ENCODE data around the gene GRK3.

Gene GRK3

DNA sequence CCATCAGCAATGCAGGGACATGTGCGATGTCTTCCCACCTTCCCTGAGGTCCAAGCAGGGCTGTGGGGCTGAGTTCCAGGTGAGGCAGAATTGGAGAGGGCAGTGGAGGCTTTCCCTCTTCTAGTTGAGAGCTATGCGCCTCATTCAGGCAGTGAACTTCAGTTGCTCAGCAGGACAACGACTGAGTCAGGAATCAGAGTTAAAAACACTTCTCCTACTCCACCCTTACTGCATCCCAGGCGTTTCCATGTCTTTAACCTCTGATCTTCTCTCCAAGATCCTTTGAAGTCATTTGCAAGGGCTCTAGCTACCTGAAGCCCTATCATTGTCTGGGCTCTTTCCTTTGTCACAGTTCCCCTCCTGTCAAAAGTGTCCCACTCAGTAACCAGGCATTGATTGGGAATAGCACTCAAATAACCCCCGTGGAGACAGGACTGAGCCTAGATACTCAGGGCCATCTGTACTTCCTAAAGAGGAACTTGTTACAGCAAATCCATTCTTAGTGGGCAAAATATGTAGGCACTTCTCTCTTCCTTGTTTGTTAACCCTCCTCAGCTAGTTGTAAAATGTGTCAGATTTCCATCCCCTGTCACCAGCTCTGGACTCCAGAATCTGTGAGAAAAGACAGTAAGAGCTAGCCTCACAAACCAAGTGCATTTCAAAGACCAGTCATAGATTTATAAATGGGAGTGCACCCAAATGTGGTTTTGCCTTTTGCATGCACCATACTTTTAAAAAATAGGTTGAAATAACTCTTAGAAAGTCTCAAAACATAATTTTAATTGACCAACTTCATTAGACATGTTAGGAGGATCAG, 105.0 kb downstream of the GRK3 start:
- no peak for DNase-seq

GRCh38 chr22:25670070-25670461, 105.6 kb downstream of the GRK3 start:
- DNase-seq: no peak

- no peak for DNase-seq
Observed at GRCh38 chr22:25672289-25673084, 108.0 kb downstream of the GRK3 start.

DNA sequence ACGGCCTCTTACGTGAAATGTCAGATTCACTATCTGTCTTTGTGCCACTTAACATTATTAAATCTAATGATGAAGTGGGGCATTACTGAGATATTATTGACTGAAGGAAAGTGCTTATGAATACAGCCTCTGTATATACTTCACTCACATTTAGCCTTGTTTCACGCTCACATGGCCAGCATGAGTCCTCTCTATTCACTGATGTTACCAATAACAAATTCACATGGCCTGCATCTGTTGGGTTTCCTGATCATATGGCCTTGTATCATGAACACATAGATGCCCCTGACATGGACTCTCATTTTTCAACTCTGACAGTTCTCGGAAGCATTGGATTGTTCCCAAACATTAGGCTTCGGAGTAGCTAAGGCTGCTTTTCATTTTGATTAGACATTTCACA, 109.2 kb downstream of the GRK3 start:
- DNase-seq: no peak

DNA sequence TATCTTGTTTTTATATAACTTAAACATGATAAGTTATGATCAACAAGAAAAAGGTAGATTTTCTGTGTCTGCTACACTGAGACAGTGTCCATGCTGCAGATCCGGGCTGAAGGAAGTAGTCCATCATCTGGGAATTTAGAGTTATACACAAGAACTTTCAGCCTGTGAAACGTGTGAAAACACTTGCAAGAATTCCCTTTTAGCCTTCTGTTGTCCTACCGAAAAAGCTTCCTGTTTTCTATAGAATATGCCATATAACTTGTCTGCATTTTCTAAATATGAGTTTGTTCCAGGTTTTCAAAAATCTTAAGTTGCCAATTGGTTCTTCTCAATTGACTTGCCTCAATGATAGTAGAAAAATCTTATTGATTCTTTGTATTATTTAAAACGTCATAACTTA, 113.2 kb downstream of the GRK3 start:
- no peak for DNase-seq

DNA sequence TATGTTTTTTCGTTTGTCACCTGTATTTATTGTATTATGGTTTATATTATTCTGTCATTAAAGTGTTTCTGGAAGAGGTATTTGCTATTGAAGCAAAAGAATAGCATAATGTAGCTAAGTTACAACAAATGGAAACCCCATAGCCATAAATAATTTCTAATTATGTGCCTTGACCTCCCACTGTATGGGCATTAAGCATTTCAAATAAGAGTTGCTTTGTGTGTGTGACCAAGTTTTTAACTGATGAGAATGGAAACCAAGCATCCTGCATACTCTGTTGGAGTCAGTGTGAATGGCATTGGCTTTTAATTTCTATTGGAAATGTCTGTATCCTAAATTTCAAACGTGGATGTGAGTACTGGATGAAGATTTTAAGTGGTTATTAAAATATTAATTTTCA, 115.6 kb downstream of the GRK3 start:
- DNase-seq: no peak

DNA sequence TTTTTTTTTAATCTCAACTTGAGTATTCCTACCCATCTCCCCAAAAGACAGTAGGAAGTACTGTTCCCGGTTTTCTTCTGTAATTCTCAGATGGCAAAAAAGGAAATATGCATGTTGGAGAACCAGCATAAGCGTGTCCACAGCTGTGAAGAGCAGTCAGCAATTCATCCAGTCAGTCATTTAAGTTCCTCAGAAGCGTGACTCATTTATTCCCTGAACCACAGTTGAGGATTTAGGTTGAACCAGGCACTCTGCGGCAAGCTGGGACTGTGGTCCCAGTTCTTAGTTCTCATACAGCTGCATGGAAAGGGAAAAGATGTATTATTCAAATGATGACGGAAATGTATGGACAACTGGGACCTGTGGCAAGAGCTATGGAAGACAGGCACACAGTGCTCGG, 116.5 kb downstream of the GRK3 start:
- no peak for DNase-seq

- DNase-seq: no peak
Observed at GRCh38 chr22:25682109-25682508, 117.6 kb downstream of the GRK3 start.

DNA sequence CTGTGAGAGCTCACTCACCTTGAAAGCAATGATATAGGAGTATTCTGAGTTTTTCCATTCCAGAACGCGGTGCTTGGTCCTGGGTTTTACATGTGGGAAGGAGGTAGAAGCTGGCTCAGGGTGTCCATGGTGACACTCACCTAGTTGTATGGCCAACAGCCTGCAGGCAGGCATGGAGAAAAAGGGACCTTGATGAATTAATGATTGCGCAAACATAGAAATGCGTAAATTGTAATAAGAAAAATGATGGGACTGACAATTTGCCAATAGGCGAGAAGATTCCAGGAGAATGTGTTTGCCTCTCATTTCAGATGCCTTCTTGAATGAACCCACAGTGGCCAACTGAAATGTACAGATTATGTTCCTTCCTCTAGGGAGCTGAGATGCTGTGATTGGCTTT, 124.2 kb downstream of the GRK3 start:
- no peak for DNase-seq

GRCh38 chr22:25689631-25690030, 125.2 kb downstream of the GRK3 start:
- DNase-seq: no peak

- no peak for DNase-seq
Observed at GRCh38 chr22:25690798-25691197, 126.3 kb downstream of the GRK3 start.

- DNase-seq: no peak
Observed at GRCh38 chr22:25692397-25693267, 128.2 kb downstream of the GRK3 start.

- DNase-seq: no peak
Observed at GRCh38 chr22:25693268-25693565, 128.7 kb downstream of the GRK3 start.

- no peak for DNase-seq
Observed at GRCh38 chr22:25694196-25694907, 129.9 kb downstream of the GRK3 start.

- DNase-seq: no peak
Observed at GRCh38 chr22:25695146-25695545, 130.7 kb downstream of the GRK3 start.

- no peak for DNase-seq
Observed at GRCh38 chr22:25696763-25697162, 132.3 kb downstream of the GRK3 start.

GRCh38 chr22:25697181-25697664, 132.7 kb downstream of the GRK3 start:
- DNase-seq: no peak

- no peak for DNase-seq
Observed at GRCh38 chr22:25697978-25698377, 133.5 kb downstream of the GRK3 start.

DNA sequence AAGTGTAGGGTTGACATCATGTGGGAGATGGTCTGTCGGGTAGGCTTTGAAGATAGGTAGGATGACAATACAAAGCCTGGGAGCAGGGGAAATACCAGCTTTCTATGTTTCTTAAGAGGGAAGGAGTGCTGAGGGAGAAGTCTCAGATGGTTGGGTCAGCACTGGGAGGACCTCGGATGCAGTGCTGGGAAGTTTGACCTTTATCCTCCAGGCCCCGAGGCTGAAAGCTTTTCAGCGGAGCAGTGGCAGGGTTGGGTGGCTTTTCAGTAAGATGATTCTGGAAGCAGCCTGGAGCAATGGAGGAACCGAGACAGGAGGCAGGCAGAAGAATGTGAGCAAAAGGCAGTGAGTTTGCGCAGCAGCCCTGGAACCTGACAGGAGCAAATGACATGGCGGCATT, 134.0 kb downstream of the GRK3 start:
- DNase-seq: no peak

GRCh38 chr22:25698978-25699377, 134.5 kb downstream of the GRK3 start:
- no peak for DNase-seq

DNA sequence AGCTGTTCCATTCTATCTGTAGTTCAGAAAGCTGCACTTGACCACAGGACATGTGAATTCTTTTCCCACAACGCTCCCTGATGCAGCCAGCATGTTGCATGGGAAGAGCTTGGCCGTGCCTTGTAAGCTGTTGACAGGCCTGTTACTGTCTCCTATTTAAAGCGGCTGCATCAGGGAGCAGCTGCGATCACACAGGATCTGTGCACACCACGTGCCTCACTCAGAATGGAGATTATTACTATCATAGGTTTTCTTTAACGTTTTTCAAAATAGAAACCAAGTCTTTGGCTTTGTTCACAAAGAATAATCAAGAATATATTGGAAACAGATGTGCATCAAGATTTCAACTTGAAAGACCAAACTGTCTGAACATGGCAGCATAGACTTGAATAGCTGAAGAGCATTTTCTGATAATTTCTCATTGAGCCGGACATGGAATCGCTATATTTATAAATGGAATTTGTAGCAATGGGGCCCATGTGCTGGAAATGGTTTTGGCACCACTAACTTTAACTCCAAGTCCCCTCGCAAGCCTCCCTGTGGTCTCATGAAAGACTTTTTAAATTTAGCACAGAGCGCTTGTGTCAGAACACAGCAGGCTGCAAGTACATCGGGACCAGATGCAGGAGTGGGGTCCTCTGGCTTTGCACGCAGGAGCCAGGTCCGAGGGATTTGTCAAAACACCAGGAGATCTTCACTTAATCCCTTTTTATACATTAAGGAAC, 136.7 kb downstream of the GRK3 start:
- no peak for DNase-seq

GRCh38 chr22:25702040-25702439, 137.6 kb downstream of the GRK3 start:
- DNase-seq: no peak
